SU-DHL-6 (cell line): ENCODE results near the gene CARD6.
"Not testable (repeated sequence)": the region's sequence is repeated elsewhere in the genome, so short reads cannot be mapped to it uniquely, and the experiment has no call there.

Source experiments
- EZH2phosphoT487 ChIP-seq: fragments of 200-600 bp; sonication (generic), shearing (Covaris generic); conservative IDR thresholded peaks from 2 replicates; pipeline ENCODE4 v1.6.1; 2018; ENCODE audit warnings: mild to moderate bottlenecking, antibody characterized with exemption, low read length, moderate library complexity, mixed read lengths
- TF ChIP-seq, protein P1 (sequence below): fragments of 200-600 bp; sonication (generic); IDR thresholded peaks from one replicate; pipeline ENCODE4 v1.5.1; 2017; ENCODE audit warnings: antibody characterized with exemption, mild to moderate bottlenecking, low read length, moderate library complexity; ENCODE audit not compliant: insufficient read depth, poor library complexity, severe bottlenecking

DNA sequence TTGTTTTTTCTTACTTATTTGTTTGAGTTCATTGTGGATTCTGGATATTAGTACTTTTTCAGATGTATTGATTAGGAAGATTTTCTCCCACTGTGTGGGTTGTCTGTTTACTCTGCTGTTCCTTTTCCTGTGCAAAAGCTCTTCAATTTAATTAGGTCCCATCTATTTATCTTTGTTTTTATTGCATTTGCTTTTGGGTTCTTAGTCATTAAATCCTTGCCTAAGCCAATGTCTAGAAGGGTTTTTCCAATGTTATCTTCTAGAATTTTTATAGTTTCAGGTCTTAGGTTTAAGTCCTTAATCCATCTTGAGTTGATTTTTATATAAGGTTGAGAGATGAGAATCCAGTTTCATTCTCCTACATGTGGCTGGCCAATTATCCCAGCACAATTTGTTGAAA, 46.8 kb upstream of the CARD6 start:
- TF ChIP-seq, protein P1, sequence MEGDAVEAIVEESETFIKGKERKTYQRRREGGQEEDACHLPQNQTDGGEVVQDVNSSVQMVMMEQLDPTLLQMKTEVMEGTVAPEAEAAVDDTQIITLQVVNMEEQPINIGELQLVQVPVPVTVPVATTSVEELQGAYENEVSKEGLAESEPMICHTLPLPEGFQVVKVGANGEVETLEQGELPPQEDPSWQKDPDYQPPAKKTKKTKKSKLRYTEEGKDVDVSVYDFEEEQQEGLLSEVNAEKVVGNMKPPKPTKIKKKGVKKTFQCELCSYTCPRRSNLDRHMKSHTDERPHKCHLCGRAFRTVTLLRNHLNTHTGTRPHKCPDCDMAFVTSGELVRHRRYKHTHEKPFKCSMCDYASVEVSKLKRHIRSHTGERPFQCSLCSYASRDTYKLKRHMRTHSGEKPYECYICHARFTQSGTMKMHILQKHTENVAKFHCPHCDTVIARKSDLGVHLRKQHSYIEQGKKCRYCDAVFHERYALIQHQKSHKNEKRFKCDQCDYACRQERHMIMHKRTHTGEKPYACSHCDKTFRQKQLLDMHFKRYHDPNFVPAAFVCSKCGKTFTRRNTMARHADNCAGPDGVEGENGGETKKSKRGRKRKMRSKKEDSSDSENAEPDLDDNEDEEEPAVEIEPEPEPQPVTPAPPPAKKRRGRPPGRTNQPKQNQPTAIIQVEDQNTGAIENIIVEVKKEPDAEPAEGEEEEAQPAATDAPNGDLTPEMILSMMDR = not testable (repeated sequence)
- TF ChIP-seq EZH2phosphoT487 = not testable (repeated sequence)
